Measurements from ENCODE around the gene EFNB2.

GRCh38 chr13:106490569-106491321 lies 44.7 kb downstream of the EFNB2 start:
- TF ChIP-seq CTCF (IDR thresholded peaks at IDR 0.05; ENCODE audit: low read length) (no peak), EZH2 (optimal IDR thresholded peaks at IDR 0.05; ENCODE audit: low read depth, low read length) (no peak)

All from MM.1S (cell line).